Measurements from ENCODE around the gene SEMA6C. TPM values are rescaled to one million over a fixed set of nuclear protein-coding genes. Genes with fewer than 3 reads are reported as not detected.

The SEMA6C gene
- polyA plus RNA-seq, 1 donor (not counting 4 experiments of a cell fraction or from before 2014, with no cell fraction given) = 0.93 TPM

- no peak overlapping the region for H3K4me3 ChIP-seq (ENCODE audit: control insufficient read depth in 2 of 3, extremely low read depth in 1 of 3, insufficient read depth in 2 of 3, low read depth in 1 of 3, low read length in 3 of 3)
- H3K27ac ChIP-seq (ENCODE audit: control insufficient read depth, insufficient read depth, low read length) = no peak overlapping the region
- FAIRE-seq = no peak
- no peaks in the 10 kb centered on the region for H4K20me1 ChIP-seq (ENCODE audit: control insufficient read depth, extremely low read depth, insufficient read depth, low read length)
- peaks cover 15% of the 10 kb centered on the region for H3K4me1 ChIP-seq (ENCODE audit: control insufficient read depth, extremely low read depth, insufficient read depth, low read length)
- peaks cover 15% of the 10 kb centered on the region for H3K27me3 ChIP-seq (ENCODE audit: control insufficient read depth, extremely low read depth, insufficient read depth, low read length)
- no peaks in the 10 kb centered on the region for H3K36me3 ChIP-seq (ENCODE audit: control insufficient read depth in 2 of 2, extremely low read depth in 1 of 2, insufficient read depth in 2 of 2, low read length in 2 of 2)
- H3K9ac ChIP-seq (ENCODE audit: control insufficient read depth, extremely low read depth, insufficient read depth, low read length) = no peak overlapping the region
- no peaks in the 10 kb centered on the region for H3K79me2 ChIP-seq (ENCODE audit: control insufficient read depth, insufficient read depth, low read length)
- H3K9me1 ChIP-seq (ENCODE audit: control insufficient read depth, extremely low read depth, insufficient read depth, low read length) = no peaks in the 10 kb centered on the region
- no peak for DNase-seq (ENCODE audit: low read depth, low spot score)
- TF ChIP-seq CTCF (optimal IDR thresholded peaks at IDR 0.05 in 1 of 3, IDR thresholded peaks at IDR 0.05 in 1 of 3, conservative IDR thresholded peaks at IDR 0.05 in 1 of 3; ENCODE audit: extremely low read depth in 1 of 3, insufficient read depth in 2 of 3, low read length in 3 of 3) = no peak
- TF ChIP-seq EZH2 (IDR thresholded peaks at IDR 0.05; ENCODE audit: low read length) = no peak
- H2AFZ ChIP-seq (ENCODE audit: control insufficient read depth, low read length) = no peak overlapping the region
- H3K4me2 ChIP-seq (ENCODE audit: control insufficient read depth, extremely low read depth, insufficient read depth, low read depth, low read length) = no peak overlapping the region
- dilution Hi-C loops (cut with MboI; ENCODE audit: extremely low pct_ligation_motif_present, low sequenced_read_pairs) = no loop called here
- H3K9me3 ChIP-seq (ENCODE audit: control insufficient read depth, low read depth, low read length) = no peaks in the 10 kb centered on the region
Measured at GRCh38 chr1:151143057-151143435, 3.4 kb downstream of the SEMA6C start.

GRCh38 chr1:151142411-151143056 lies 3.9 kb downstream of the SEMA6C start:
- H3K4me3 ChIP-seq (ENCODE audit: control insufficient read depth in 2 of 3, extremely low read depth in 1 of 3, insufficient read depth in 2 of 3, low read depth in 1 of 3, low read length in 3 of 3) = no peak overlapping the region
- FAIRE-seq (no peak), DNase-seq (ENCODE audit: low read depth, low spot score) (no peak)
- H4K20me1 ChIP-seq (ENCODE audit: control insufficient read depth, extremely low read depth, insufficient read depth, low read length) = no peaks in the 10 kb centered on the region
- H3K36me3 ChIP-seq (ENCODE audit: control insufficient read depth in 2 of 2, extremely low read depth in 1 of 2, insufficient read depth in 2 of 2, low read length in 2 of 2) = no peaks in the 10 kb centered on the region
- H3K27ac ChIP-seq (ENCODE audit: control insufficient read depth, insufficient read depth, low read length) = no peak overlapping the region
- peaks cover 14% of the 10 kb centered on the region for H3K4me1 ChIP-seq (ENCODE audit: control insufficient read depth, extremely low read depth, insufficient read depth, low read length)
- H3K9me1 ChIP-seq (ENCODE audit: control insufficient read depth, extremely low read depth, insufficient read depth, low read length) = no peaks in the 10 kb centered on the region
- peaks cover 15% of the 10 kb centered on the region for H3K27me3 ChIP-seq (ENCODE audit: control insufficient read depth, extremely low read depth, insufficient read depth, low read length)
- no peak overlapping the region for H3K4me2 ChIP-seq (ENCODE audit: control insufficient read depth, extremely low read depth, insufficient read depth, low read depth, low read length)
- no peak overlapping the region for H3K9ac ChIP-seq (ENCODE audit: control insufficient read depth, extremely low read depth, insufficient read depth, low read length)
- dilution Hi-C loops (cut with MboI; ENCODE audit: extremely low pct_ligation_motif_present, low sequenced_read_pairs) = no loop called here
- H3K9me3 ChIP-seq (ENCODE audit: control insufficient read depth, low read depth, low read length) = no peaks in the 10 kb centered on the region
- H3K79me2 ChIP-seq (ENCODE audit: control insufficient read depth, insufficient read depth, low read length) = no peaks in the 10 kb centered on the region
- TF ChIP-seq CTCF (optimal IDR thresholded peaks at IDR 0.05 in 1 of 3, IDR thresholded peaks at IDR 0.05 in 1 of 3, conservative IDR thresholded peaks at IDR 0.05 in 1 of 3; ENCODE audit: extremely low read depth in 1 of 3, insufficient read depth in 2 of 3, low read length in 3 of 3) (no peak), EZH2 (IDR thresholded peaks at IDR 0.05; ENCODE audit: low read length) (no peak)
- H2AFZ ChIP-seq (ENCODE audit: control insufficient read depth, low read length) = no peak overlapping the region
